CD4-positive, alpha-beta T cell (primary cell): ENCODE measurements around the gene CDH8. TPM values are rescaled to one million over a fixed set of nuclear protein-coding genes. Genes with fewer than 3 reads are reported as not detected.

Experiments
- ATAC-seq: fragments of 200-7000 bp; cut with Tn5 transposase; one replicate; pipeline ENCODE4 v1.10.0; 2022; ENCODE audit warnings: mild to moderate bottlenecking; ENCODE audit not compliant: poor library complexity
- CTCF ChIA-PET: fragments of 350-600 bp; sonication (Branson Sonifier 250); formaldehyde crosslinking; loops from one replicate; lab custom pipeline; 2021; ENCODE audit warnings: antibody characterized with exemption, inconsistent platforms; lab: Charles Lee
- POLR2A ChIA-PET: fragments of 350-600 bp; sonication (Branson Sonifier 250); formaldehyde crosslinking; loops from one replicate; lab custom pipeline; 2021; ENCODE audit warnings: antibody characterized with exemption, inconsistent platforms; lab: Charles Lee
- DNase-seq, 14 experiments: peaks; one replicate each; pipeline ENCODE4 v3.0.0-alpha.2; 2013 to 2020; ENCODE audit warnings: mixed read lengths in 2 of 14
- H3K27ac ChIP-seq, 2 donors: one replicate each; pipeline versions ENCODE4 v1.5.1 to v1.7.0; 2013; ENCODE audit warnings: low read length in 2 of 2, low read depth in 1 of 2, mild to moderate bottlenecking in 1 of 2
- H3K27me3 ChIP-seq, 2 experiments: 1 replicate in 1 of 2; 2 replicates in 1 of 2; pipeline versions ENCODE4 v1.6.1 to v1.7.0; 2013; ENCODE audit warnings: low read length in 2 of 2, control low read depth in 1 of 2, mild to moderate bottlenecking in 1 of 2, moderate library complexity in 1 of 2; ENCODE audit not compliant: insufficient read depth in 2 of 2, control insufficient read depth in 1 of 2
- H3K36me3 ChIP-seq: one replicate; pipeline ENCODE4 v1.6.1; 2013; ENCODE audit warnings: low read length, control low read depth; ENCODE audit not compliant: insufficient read depth
- H3K4me1 ChIP-seq: one replicate; pipeline ENCODE4 v1.6.1; 2013; ENCODE audit warnings: low read length, control low read depth; ENCODE audit not compliant: insufficient read depth
- H3K4me3 ChIP-seq: one replicate; pipeline ENCODE4 v1.5.1; 2013; ENCODE audit warnings: mild to moderate bottlenecking, low read length, moderate library complexity
- H3K9me3 ChIP-seq, 2 experiments: 1 replicate in 1 of 2; 2 replicates in 1 of 2; pipeline versions ENCODE4 v1.6.1 to v1.7.0; 2013; ENCODE audit warnings: low read length in 2 of 2, mild to moderate bottlenecking in 2 of 2, control low read depth in 1 of 2, moderate library complexity in 1 of 2; ENCODE audit not compliant: control insufficient read depth in 1 of 2, insufficient read depth in 1 of 2
- H3K27ac Mint-ChIP-seq: one replicate; pipeline ENCODE4 v1.8.0; 2020; ENCODE audit warnings: mixed read lengths
- H3K27me3 Mint-ChIP-seq: one replicate; pipeline ENCODE4 v1.8.0; 2021; ENCODE audit warnings: mixed read lengths
- H3K36me3 Mint-ChIP-seq: one replicate; pipeline ENCODE4 v1.8.0; 2021; ENCODE audit warnings: low read depth, mixed read lengths
- H3K4me1 Mint-ChIP-seq: one replicate; pipeline ENCODE4 v1.8.0; 2021; ENCODE audit warnings: low read depth, mixed read lengths
- H3K4me3 Mint-ChIP-seq: one replicate; pipeline ENCODE4 v1.8.0; 2020; ENCODE audit warnings: mild to moderate bottlenecking, mixed read lengths
- H3K9me3 Mint-ChIP-seq: one replicate; pipeline ENCODE4 v1.8.0; 2020; ENCODE audit warnings: mixed read lengths
- CTCF ChIP-seq: fragments of 200-600 bp; IDR thresholded peaks from one replicate; pipeline ENCODE4 v1.8.0; 2022; ENCODE audit warnings: antibody characterized with exemption, mild to moderate bottlenecking
- intact Hi-C, 2 experiments: fragments of 100-400 bp; cut with DNase I in 1 of 2; cut with micrococcal nuclease in 1 of 2; formaldehyde crosslinking; loops; one replicate each; pipeline versions ENCODE4 v1.15.1 to v1.9.0; 2023 to 2025; cut with DNase I, micrococcal nuclease
- total RNA-seq, 174 experiments: library from RNA in 2 of 174; stranded (reverse) in 2 of 174; gene quantifications; one replicate each; pipeline ENCODE4 v1.2.3 and lab custom pipeline; 2021 to 2026

The CDH8 gene
- total RNA-seq, 2 experiments from 2014 or later = not detected

DNA sequence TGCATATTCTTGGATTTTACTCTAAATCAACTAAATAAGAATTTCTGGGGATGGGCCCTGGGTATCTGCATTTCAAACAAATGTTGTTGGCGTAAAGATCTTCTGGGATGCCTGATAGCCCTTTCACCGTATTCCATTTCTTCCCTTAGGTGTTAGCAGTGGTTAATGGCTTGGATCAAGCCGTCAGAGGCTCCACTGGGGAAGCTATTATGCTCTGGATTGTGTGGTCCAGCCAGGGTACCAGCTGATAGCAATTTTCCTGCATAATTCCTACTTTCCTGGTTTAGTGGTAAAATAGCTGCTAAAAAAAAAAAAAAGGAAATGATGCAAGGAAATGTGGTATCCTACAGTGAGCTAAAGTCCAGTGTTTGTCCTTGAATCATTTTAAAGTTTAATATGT, 365.1 kb downstream of the CDH8 start:
- TF ChIP-seq CTCF = no peak
- ATAC-seq (no peak), DNase-seq (no peak)
- Histone ChIP-seq H3K36me3 (no peaks in the 10 kb centered on the region), H3K4me3 (no peak overlapping the region), H3K4me1 (no peaks in the 10 kb centered on the region), H3K27me3 (no peaks in the 10 kb centered on the region), H3K27ac (no peak overlapping the region), H3K9me3 (no peaks in the 10 kb centered on the region)
- H3K27ac Mint-ChIP-seq = no peak overlapping the region
- POLR2A ChIA-PET = no interaction called here
- intact Hi-C loops = no loop called here
- peaks cover 8% of the 10 kb centered on the region for H3K9me3 Mint-ChIP-seq
- H3K4me1 Mint-ChIP-seq = no peaks in the 10 kb centered on the region
- CTCF ChIA-PET = no interaction called here
- H3K4me3 Mint-ChIP-seq = no peak overlapping the region
- H3K36me3 Mint-ChIP-seq = no peaks in the 10 kb centered on the region
- no peaks in the 10 kb centered on the region for H3K27me3 Mint-ChIP-seq

GRCh38 chr16:61665512-61665911, 370.7 kb downstream of the CDH8 start:
- no peaks in the 10 kb centered on the region for H3K4me1 Mint-ChIP-seq
- no peaks in the 10 kb centered on the region for H3K27me3 Mint-ChIP-seq
- no peak for TF ChIP-seq CTCF
- CTCF ChIA-PET = no interaction called here
- no peaks in the 10 kb centered on the region for H3K36me3 Mint-ChIP-seq
- DNase-seq = no peak
- H3K4me3 Mint-ChIP-seq = no peak overlapping the region
- no peak overlapping the region for H3K27ac Mint-ChIP-seq
- intact Hi-C loops = no loop called here
- Histone ChIP-seq H3K36me3 (no peaks in the 10 kb centered on the region), H3K9me3 (peaks cover 0 to 4% of the 10 kb centered on the region in 2 experiments), H3K27me3 (no peaks in the 10 kb centered on the region), H3K27ac (no peak overlapping the region), H3K4me1 (no peaks in the 10 kb centered on the region), H3K4me3 (no peak overlapping the region)
- POLR2A ChIA-PET = no interaction called here
- no peak for ATAC-seq
- peaks cover 7% of the 10 kb centered on the region for H3K9me3 Mint-ChIP-seq

DNA sequence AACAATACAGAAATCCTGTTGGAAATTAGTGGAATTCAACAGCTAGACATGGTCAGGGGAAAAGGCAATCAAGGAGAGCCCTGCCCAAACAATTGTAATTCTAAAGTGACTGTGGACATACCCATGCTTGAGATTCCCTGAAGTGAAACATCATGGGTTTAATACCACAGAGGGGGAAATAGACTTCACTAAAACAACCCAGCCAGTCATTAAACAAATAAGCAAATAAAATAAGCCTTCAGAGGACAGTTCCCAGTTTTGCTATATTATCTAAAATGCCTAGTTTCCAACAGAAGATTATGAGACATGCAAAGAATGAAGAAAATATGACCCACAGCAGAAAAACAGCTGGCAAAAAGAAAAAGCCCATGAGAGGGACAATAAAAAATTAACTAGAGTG, 376.3 kb downstream of the CDH8 start:
- ATAC-seq = no peak
- Mint-ChIP-seq H3K4me1 (no peaks in the 10 kb centered on the region), H3K9me3 (peaks cover 5% of the 10 kb centered on the region), H3K36me3 (no peaks in the 10 kb centered on the region), H3K27me3 (no peaks in the 10 kb centered on the region), H3K27ac (no peak overlapping the region), H3K4me3 (no peak overlapping the region)
- ChIA-PET CTCF (no interaction called here), POLR2A (no interaction called here)
- Histone ChIP-seq H3K27ac (no peak overlapping the region), H3K27me3 (no peaks in the 10 kb centered on the region), H3K9me3 (peaks cover 0 to 11% of the 10 kb centered on the region in 2 experiments), H3K4me3 (no peak overlapping the region), H3K4me1 (no peaks in the 10 kb centered on the region), H3K36me3 (no peaks in the 10 kb centered on the region)
- no peak for DNase-seq
- TF ChIP-seq CTCF = no peak
- intact Hi-C loops = loop anchor here in 1 of 2 experiments (10.0 kb wide), 1 partner anchor 55 kb away; no protein-coding TSS in a partner anchor
